GM23338 (cell line): ENCODE measurements around the gene CHST11. TPM values are rescaled to one million over a fixed set of nuclear protein-coding genes. Genes with fewer than 3 reads are reported as not detected.

Experiments
- ATAC-seq: fragments of 200-7000 bp; cut with Tn5 transposase; 3 replicates; pipeline ENCODE4 v1.9.1; 2020
- DNase-seq: peaks from one replicate; pipeline ENCODE4 v3.0.0-alpha.2; 2015; ENCODE audit warnings: low spot score
- H2AFZ ChIP-seq: fragments of 200-600 bp; sonication (generic); 2 replicates; pipeline ENCODE4 v1.8.0; 2016; ENCODE audit warnings: antibody characterized with exemption, mild to moderate bottlenecking, moderate library complexity
- H3F3A ChIP-seq: fragments of 200-600 bp; sonication (generic); replicated peaks from 2 replicates; pipeline ENCODE4 v1.8.0; 2017; ENCODE audit warnings: antibody characterized with exemption, mixed run types, low read depth
- H3K27ac ChIP-seq: fragments of 200-600 bp; sonication (generic); 2 replicates; pipeline ENCODE4 v1.6.1; 2016; ENCODE audit warnings: low read depth
- H3K27me3 ChIP-seq: fragments of 200-600 bp; sonication (generic); 2 replicates; pipeline ENCODE4 v1.8.0; 2016; ENCODE audit warnings: mild to moderate bottlenecking, mixed run types, moderate library complexity; ENCODE audit not compliant: insufficient read depth
- H3K36me3 ChIP-seq: fragments of 200-600 bp; sonication (generic); 2 replicates; pipeline ENCODE4 v1.8.0; 2016; ENCODE audit warnings: mild to moderate bottlenecking; ENCODE audit not compliant: insufficient read depth
- H3K4me1 ChIP-seq: fragments of 200-600 bp; sonication (generic); 2 replicates; pipeline ENCODE4 v1.8.0; 2016; ENCODE audit warnings: mild to moderate bottlenecking, moderate library complexity; ENCODE audit not compliant: insufficient read depth
- H3K4me2 ChIP-seq: fragments of 200-600 bp; sonication (generic); 2 replicates; pipeline ENCODE4 v1.7.1; 2017; ENCODE audit warnings: mixed run types
- H3K4me3 ChIP-seq: fragments of 200-600 bp; sonication (generic); 2 replicates; pipeline ENCODE4 v1.6.1; 2016; ENCODE audit warnings: mixed run types
- H3K79me2 ChIP-seq: fragments of 200-600 bp; sonication (generic); replicated peaks from 2 replicates; pipeline ENCODE4 v1.8.0; 2017; ENCODE audit warnings: mild to moderate bottlenecking; ENCODE audit not compliant: insufficient read depth
- H3K9me2 ChIP-seq: fragments of 200-600 bp; sonication (generic); 2 replicates; pipeline ENCODE4 v1.8.0; 2017; ENCODE audit not compliant: insufficient read depth
- H4K20me1 ChIP-seq: fragments of 200-600 bp; sonication (generic); replicated peaks from 2 replicates; pipeline ENCODE4 v1.8.0; 2017; ENCODE audit warnings: mild to moderate bottlenecking; ENCODE audit not compliant: insufficient read depth
- H3K27ac Mint-ChIP-seq: 2 replicates; pipeline ENCODE4 v1.8.0; 2020; ENCODE audit warnings: inconsistent platforms, mild to moderate bottlenecking, moderate library complexity, mixed read lengths
- H3K27me3 Mint-ChIP-seq: 3 replicates; pipeline ENCODE4 v1.8.0; 2022; ENCODE audit warnings: low read depth, mild to moderate bottlenecking, moderate library complexity, mixed read lengths, inconsistent platforms; ENCODE audit not compliant: insufficient read depth, poor library complexity
- H3K36me3 Mint-ChIP-seq: 3 replicates; pipeline ENCODE4 v1.8.0; 2021; ENCODE audit warnings: low read depth, mild to moderate bottlenecking, inconsistent platforms, moderate library complexity, mixed read lengths
- H3K4me1 Mint-ChIP-seq: 3 replicates; pipeline ENCODE4 v1.8.0; 2020; ENCODE audit warnings: mild to moderate bottlenecking, inconsistent platforms, mixed read lengths
- H3K4me3 Mint-ChIP-seq: 3 replicates; pipeline ENCODE4 v1.8.0; 2021; ENCODE audit warnings: moderate library complexity, mild to moderate bottlenecking, inconsistent platforms, mixed read lengths
- H3K9me3 Mint-ChIP-seq: 3 replicates; pipeline ENCODE4 v1.8.0; 2020; ENCODE audit warnings: moderate library complexity, mild to moderate bottlenecking, inconsistent platforms, mixed read lengths
- CREB1 ChIP-seq: fragments of 250-450 bp; sonication (Bioruptor Pico); IDR thresholded peaks from 2 replicates; pipeline ENCODE4 v1.5.0; 2020; ENCODE audit warnings: low read depth, mild to moderate bottlenecking, moderate library complexity
- EZH2 ChIP-seq: fragments of 200-600 bp; sonication (generic); IDR thresholded peaks from one replicate; pipeline ENCODE4 v1.8.0; 2017; ENCODE audit warnings: antibody characterized with exemption, mild to moderate bottlenecking, low read depth; ENCODE audit not compliant: unreplicated experiment
- EZH2phosphoT487 ChIP-seq: fragments of 200-600 bp; sonication (generic); IDR thresholded peaks from one replicate; pipeline ENCODE4 v1.8.1; 2018; ENCODE audit warnings: antibody characterized with exemption; ENCODE audit not compliant: unreplicated experiment
- NANOG ChIP-seq: IDR thresholded peaks from 2 replicates; pipeline ENCODE4 v1.6.1; 2016; ENCODE audit warnings: antibody characterized with exemption, borderline replicate concordance
- POLR2AphosphoS5 ChIP-seq: IDR thresholded peaks from 2 replicates; pipeline ENCODE4 v1.6.1; 2016; ENCODE audit warnings: antibody characterized with exemption, low read depth
- STAT1 ChIP-seq: IDR thresholded peaks from one replicate; pipeline ENCODE4 v1.6.1; 2016; ENCODE audit warnings: antibody characterized with exemption; ENCODE audit not compliant: unreplicated experiment
- ZNF114 ChIP-seq: fragments of 250-450 bp; sonication (Bioruptor Pico); IDR thresholded peaks from 2 replicates; pipeline ENCODE4 v1.5.0; 2020; ENCODE audit warnings: mild to moderate bottlenecking, moderate library complexity
- ZNF331 ChIP-seq: fragments of 250-450 bp; sonication (Bioruptor Pico); IDR thresholded peaks from 2 replicates; pipeline ENCODE4 v1.5.0; 2020; ENCODE audit warnings: low read depth, mild to moderate bottlenecking, moderate library complexity
- polyA plus RNA-seq: library from polyadenylated mRNA; unstranded; fragments of >200 nt; fragmentation: Nextera tagmentation; extraction: Ambion mirVana; gene quantifications from 2 replicates; pipeline ENCODE4 v1.2.1, GENCODE V29; 2016
- total RNA-seq: library from RNA; depleted of rRNA; stranded (reverse); fragments of >200 nt; shearing (Covaris generic); gene quantifications from 2 replicates; pipeline ENCODE4 v1.2.3, GENCODE V29; 2014
- TF ChIP-seq, protein P1 (sequence below): IDR thresholded peaks from 2 replicates; pipeline ENCODE4 v1.6.1; 2016; ENCODE audit warnings: antibody characterized with exemption
- TF ChIP-seq, protein P2 (sequence below): IDR thresholded peaks from one replicate; pipeline ENCODE4 v1.6.1; 2018; ENCODE audit warnings: antibody characterized with exemption; ENCODE audit not compliant: unreplicated experiment
- TF ChIP-seq, protein P3 (sequence below), 2 experiments: fragments of 200-600 bp in 1 of 2; sonication (generic) in 1 of 2; conservative IDR thresholded peaks; 2 replicates each; pipeline versions ENCODE4 v1.5.1 to v1.6.1; 2016 to 2017; ENCODE audit warnings: antibody characterized with exemption in 2 of 2, low read depth in 2 of 2, mild to moderate bottlenecking in 2 of 2, moderate library complexity in 1 of 2
- TF ChIP-seq, protein P4 (sequence below): fragments of 250-450 bp; sonication (Bioruptor Pico); IDR thresholded peaks from 2 replicates; pipeline ENCODE4 v1.5.0; 2020; ENCODE audit warnings: mild to moderate bottlenecking, moderate library complexity

Gene CHST11
- total and polyA plus RNA-seq, 2 experiments from 2014 or later: 7.7 to 25.7 TPM

DNA sequence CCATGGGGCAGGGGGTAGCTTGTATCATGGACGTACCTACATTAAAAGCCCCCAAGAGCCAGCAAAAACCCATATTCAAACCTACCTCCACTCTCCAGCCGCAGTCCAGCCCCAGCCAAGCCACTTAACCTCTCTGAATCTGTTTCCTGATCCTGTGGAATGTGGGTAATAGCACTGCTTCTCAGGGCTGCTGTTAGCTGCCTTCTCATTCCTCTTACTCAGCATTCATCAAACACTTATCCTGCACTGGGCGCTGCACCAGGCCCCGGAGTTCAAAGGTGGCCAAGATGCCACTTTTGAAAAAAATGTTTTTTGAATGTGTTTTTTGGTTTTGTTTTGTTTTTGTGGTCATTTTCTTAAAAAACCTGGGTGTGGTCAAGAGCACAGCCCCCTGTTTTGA is 237.4 kb downstream of the CHST11 start:
- H3K4me2 ChIP-seq: no peak overlapping the region
- peaks cover 15% of the 10 kb centered on the region for H3K4me1 ChIP-seq
- ATAC-seq (peak; percentile 36; the same call in 2 of the 3 replicates), DNase-seq (no peak)
- H3K27ac ChIP-seq: no peak overlapping the region
- Mint-ChIP-seq H3K9me3 (peaks cover 14% of the 10 kb centered on the region), H3K4me1 (peaks cover 11% of the 10 kb centered on the region; the same call in 2 of the 3 replicates), H3K27me3 (peaks cover 9% of the 10 kb centered on the region), H3K4me3 (no peak overlapping the region), H3K27ac (no peak overlapping the region), H3K36me3 (peaks cover 16% of the 10 kb centered on the region)
- H3K9me2 ChIP-seq: no peaks in the 10 kb centered on the region
- no peaks in the 10 kb centered on the region for H4K20me1 ChIP-seq
- no peaks in the 10 kb centered on the region for H3K36me3 ChIP-seq
- H3K4me3 ChIP-seq: no peak overlapping the region
- H3K27me3 ChIP-seq: no peaks in the 10 kb centered on the region
- H3K79me2 ChIP-seq: no peaks in the 10 kb centered on the region
- no peak for TF ChIP-seq EZH2phosphoT487
- no peak for TF ChIP-seq STAT1
- no peak for TF ChIP-seq EZH2
- no peak for TF ChIP-seq ZNF331 (CRISPR knock-in tag)
- TF ChIP-seq, protein P1, sequence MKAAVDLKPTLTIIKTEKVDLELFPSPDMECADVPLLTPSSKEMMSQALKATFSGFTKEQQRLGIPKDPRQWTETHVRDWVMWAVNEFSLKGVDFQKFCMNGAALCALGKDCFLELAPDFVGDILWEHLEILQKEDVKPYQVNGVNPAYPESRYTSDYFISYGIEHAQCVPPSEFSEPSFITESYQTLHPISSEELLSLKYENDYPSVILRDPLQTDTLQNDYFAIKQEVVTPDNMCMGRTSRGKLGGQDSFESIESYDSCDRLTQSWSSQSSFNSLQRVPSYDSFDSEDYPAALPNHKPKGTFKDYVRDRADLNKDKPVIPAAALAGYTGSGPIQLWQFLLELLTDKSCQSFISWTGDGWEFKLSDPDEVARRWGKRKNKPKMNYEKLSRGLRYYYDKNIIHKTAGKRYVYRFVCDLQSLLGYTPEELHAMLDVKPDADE: no peak
- TF ChIP-seq, protein P2, sequence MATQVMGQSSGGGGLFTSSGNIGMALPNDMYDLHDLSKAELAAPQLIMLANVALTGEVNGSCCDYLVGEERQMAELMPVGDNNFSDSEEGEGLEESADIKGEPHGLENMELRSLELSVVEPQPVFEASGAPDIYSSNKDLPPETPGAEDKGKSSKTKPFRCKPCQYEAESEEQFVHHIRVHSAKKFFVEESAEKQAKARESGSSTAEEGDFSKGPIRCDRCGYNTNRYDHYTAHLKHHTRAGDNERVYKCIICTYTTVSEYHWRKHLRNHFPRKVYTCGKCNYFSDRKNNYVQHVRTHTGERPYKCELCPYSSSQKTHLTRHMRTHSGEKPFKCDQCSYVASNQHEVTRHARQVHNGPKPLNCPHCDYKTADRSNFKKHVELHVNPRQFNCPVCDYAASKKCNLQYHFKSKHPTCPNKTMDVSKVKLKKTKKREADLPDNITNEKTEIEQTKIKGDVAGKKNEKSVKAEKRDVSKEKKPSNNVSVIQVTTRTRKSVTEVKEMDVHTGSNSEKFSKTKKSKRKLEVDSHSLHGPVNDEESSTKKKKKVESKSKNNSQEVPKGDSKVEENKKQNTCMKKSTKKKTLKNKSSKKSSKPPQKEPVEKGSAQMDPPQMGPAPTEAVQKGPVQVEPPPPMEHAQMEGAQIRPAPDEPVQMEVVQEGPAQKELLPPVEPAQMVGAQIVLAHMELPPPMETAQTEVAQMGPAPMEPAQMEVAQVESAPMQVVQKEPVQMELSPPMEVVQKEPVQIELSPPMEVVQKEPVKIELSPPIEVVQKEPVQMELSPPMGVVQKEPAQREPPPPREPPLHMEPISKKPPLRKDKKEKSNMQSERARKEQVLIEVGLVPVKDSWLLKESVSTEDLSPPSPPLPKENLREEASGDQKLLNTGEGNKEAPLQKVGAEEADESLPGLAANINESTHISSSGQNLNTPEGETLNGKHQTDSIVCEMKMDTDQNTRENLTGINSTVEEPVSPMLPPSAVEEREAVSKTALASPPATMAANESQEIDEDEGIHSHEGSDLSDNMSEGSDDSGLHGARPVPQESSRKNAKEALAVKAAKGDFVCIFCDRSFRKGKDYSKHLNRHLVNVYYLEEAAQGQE: no peak
- TF ChIP-seq, protein P3, sequence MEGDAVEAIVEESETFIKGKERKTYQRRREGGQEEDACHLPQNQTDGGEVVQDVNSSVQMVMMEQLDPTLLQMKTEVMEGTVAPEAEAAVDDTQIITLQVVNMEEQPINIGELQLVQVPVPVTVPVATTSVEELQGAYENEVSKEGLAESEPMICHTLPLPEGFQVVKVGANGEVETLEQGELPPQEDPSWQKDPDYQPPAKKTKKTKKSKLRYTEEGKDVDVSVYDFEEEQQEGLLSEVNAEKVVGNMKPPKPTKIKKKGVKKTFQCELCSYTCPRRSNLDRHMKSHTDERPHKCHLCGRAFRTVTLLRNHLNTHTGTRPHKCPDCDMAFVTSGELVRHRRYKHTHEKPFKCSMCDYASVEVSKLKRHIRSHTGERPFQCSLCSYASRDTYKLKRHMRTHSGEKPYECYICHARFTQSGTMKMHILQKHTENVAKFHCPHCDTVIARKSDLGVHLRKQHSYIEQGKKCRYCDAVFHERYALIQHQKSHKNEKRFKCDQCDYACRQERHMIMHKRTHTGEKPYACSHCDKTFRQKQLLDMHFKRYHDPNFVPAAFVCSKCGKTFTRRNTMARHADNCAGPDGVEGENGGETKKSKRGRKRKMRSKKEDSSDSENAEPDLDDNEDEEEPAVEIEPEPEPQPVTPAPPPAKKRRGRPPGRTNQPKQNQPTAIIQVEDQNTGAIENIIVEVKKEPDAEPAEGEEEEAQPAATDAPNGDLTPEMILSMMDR (conservative IDR thresholded peaks at IDR 0.05; ENCODE audit: low read depth in 2 of 2): no peak
- TF ChIP-seq, protein P4, sequence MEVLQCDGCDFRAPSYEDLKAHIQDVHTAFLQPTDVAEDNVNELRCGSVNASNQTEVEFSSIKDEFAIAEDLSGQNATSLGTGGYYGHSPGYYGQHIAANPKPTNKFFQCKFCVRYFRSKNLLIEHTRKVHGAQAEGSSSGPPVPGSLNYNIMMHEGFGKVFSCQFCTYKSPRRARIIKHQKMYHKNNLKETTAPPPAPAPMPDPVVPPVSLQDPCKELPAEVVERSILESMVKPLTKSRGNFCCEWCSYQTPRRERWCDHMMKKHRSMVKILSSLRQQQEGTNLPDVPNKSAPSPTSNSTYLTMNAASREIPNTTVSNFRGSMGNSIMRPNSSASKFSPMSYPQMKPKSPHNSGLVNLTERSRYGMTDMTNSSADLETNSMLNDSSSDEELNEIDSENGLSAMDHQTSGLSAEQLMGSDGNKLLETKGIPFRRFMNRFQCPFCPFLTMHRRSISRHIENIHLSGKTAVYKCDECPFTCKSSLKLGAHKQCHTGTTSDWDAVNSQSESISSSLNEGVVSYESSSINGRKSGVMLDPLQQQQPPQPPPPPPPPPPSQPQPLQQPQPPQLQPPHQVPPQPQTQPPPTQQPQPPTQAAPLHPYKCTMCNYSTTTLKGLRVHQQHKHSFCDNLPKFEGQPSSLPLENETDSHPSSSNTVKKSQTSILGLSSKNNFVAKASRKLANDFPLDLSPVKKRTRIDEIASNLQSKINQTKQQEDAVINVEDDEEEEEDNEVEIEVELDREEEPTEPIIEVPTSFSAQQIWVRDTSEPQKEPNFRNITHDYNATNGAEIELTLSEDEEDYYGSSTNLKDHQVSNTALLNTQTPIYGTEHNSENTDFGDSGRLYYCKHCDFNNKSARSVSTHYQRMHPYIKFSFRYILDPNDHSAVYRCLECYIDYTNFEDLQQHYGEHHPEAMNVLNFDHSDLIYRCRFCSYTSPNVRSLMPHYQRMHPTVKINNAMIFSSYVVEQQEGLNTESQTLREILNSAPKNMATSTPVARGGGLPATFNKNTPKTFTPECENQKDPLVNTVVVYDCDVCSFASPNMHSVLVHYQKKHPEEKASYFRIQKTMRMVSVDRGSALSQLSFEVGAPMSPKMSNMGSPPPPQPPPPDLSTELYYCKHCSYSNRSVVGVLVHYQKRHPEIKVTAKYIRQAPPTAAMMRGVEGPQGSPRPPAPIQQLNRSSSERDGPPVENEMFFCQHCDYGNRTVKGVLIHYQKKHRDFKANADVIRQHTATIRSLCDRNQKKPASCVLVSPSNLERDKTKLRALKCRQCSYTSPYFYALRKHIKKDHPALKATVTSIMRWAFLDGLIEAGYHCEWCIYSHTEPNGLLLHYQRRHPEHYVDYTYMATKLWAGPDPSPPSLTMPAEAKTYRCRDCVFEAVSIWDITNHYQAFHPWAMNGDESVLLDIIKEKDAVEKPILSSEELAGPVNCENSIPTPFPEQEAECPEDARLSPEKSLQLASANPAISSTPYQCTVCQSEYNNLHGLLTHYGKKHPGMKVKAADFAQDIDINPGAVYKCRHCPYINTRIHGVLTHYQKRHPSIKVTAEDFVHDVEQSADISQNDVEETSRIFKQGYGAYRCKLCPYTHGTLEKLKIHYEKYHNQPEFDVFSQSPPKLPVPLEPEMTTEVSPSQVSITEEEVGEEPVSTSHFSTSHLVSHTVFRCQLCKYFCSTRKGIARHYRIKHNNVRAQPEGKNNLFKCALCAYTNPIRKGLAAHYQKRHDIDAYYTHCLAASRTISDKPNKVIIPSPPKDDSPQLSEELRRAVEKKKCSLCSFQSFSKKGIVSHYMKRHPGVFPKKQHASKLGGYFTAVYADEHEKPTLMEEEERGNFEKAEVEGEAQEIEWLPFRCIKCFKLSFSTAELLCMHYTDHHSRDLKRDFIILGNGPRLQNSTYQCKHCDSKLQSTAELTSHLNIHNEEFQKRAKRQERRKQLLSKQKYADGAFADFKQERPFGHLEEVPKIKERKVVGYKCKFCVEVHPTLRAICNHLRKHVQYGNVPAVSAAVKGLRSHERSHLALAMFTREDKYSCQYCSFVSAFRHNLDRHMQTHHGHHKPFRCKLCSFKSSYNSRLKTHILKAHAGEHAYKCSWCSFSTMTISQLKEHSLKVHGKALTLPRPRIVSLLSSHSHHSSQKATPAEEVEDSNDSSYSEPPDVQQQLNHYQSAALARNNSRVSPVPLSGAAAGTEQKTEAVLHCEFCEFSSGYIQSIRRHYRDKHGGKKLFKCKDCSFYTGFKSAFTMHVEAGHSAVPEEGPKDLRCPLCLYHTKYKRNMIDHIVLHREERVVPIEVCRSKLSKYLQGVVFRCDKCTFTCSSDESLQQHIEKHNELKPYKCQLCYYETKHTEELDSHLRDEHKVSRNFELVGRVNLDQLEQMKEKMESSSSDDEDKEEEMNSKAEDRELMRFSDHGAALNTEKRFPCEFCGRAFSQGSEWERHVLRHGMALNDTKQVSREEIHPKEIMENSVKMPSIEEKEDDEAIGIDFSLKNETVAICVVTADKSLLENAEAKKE (CRISPR knock-in tag): no peak
- TF ChIP-seq ZNF114: no peak
- TF ChIP-seq CREB1 (CRISPR knock-in tag): no peak
- no peak for TF ChIP-seq POLR2AphosphoS5
- TF ChIP-seq NANOG: no peak
- H2AFZ ChIP-seq: no peak overlapping the region
- H3F3A ChIP-seq: no peaks in the 10 kb centered on the region
